Endothelial cell of umbilical vein (primary cell): ENCODE measurements around the gene CACTIN.

ENCODE experiments used
- CTCF ChIP-seq, 2 donors: IDR thresholded peaks; 1 replicate in 1 of 2; 2 replicates in 1 of 2; pipeline ENCODE4 v1.5.1; 2011; ENCODE audit warnings: low read length in 2 of 2, mild to moderate bottlenecking in 2 of 2, moderate library complexity in 2 of 2, control low read depth in 1 of 2, inconsistent platforms in 1 of 2, low read depth in 1 of 2; ENCODE audit not compliant: insufficient read depth in 1 of 2; ENCODE audit errors: extremely low read depth in 1 of 2
- EZH2 ChIP-seq: IDR thresholded peaks from 2 replicates; pipeline ENCODE4 v1.6.1; 2012; ENCODE audit warnings: borderline replicate concordance, low read depth, mild to moderate bottlenecking, moderate library complexity, low read length, inconsistent platforms; ENCODE audit not compliant: severe bottlenecking
- JUN ChIP-seq: IDR thresholded peaks from 2 replicates; pipeline ENCODE4 v1.6.1; 2011; ENCODE audit warnings: borderline replicate concordance, low read depth; ENCODE audit not compliant: insufficient read length, insufficient read depth
- MAX ChIP-seq: IDR thresholded peaks from 2 replicates; pipeline ENCODE4 v1.6.1; 2011; ENCODE audit not compliant: insufficient read depth, insufficient read length
- MYC ChIP-seq: IDR thresholded peaks from one replicate; pipeline ENCODE4 v1.6.1; 2011; ENCODE audit warnings: mild to moderate bottlenecking, low read depth, low read length
- POLR2A ChIP-seq: IDR thresholded peaks from 2 replicates; pipeline ENCODE4 v1.6.1; 2012; ENCODE audit warnings: low read depth, mild to moderate bottlenecking, control low read depth, low read length
- POLR2AphosphoS5 ChIP-seq: IDR thresholded peaks from 2 replicates; pipeline ENCODE4 v1.6.1; 2012; ENCODE audit warnings: low read depth, mild to moderate bottlenecking, control low read depth, low read length, moderate library complexity; ENCODE audit not compliant: insufficient read depth

- TF ChIP-seq CTCF (IDR thresholded peaks at IDR 0.05; ENCODE audit: extremely low read depth in 1 of 2, insufficient read depth in 1 of 2, low read depth in 1 of 2, low read length in 2 of 2), result no peak
- TF ChIP-seq MYC, result no peak
- TF ChIP-seq MAX, result no peak
- no peak for TF ChIP-seq POLR2A
- TF ChIP-seq EZH2, result no peak
- no peak for TF ChIP-seq POLR2AphosphoS5
- no peak for TF ChIP-seq JUN
Measured at GRCh38 chr19:3614858-3615505, 11.6 kb downstream of the CACTIN start.
